Sigmoid colon (tissue), 3 donors: Measurements from ENCODE around the gene TMX1.

Source experiments
- CTCF ChIP-seq, 4 experiments: fragments of 450-650 bp in 3 of 4; fragments of 200-600 bp in 1 of 4; IDR thresholded peaks; one replicate each; pipeline ENCODE4 v1.5.1; 2016 to 2019; ENCODE audit warnings: antibody characterized with exemption in 4 of 4, mild to moderate bottlenecking in 3 of 4, moderate library complexity in 2 of 4
- POLR2A ChIP-seq, 2 donors: fragments of 450-650 bp; IDR thresholded peaks; one replicate each; pipeline ENCODE4 v1.6.1; 2016; ENCODE audit warnings: antibody characterized with exemption in 2 of 2, mild to moderate bottlenecking in 2 of 2, moderate library complexity in 2 of 2

- TF ChIP-seq POLR2A (IDR thresholded peaks at IDR 0.05) = no peak
- no peak for TF ChIP-seq CTCF (IDR thresholded peaks at IDR 0.05)
Measured at GRCh38 chr14:51236314-51236713, 3.7 kb upstream of the TMX1 start.
